ENCODE results near the gene RFX7.
"Not testable (repeated sequence)": the region's sequence is repeated elsewhere in the genome, so short reads cannot be mapped to it uniquely, and the experiment has no call there.

Gene RFX7

GRCh38 chr15:56243163-56244037, at the start of gene RFX7:
TSS of gene RFX7 (minus strand) at chr15:56243879. CDS start at chr15:56243285, 594 bp downstream.
- DNase-seq (ENCODE audit: low read depth in 2 of 2) = peak; percentile 61 to 71

- no peak for DNase-seq (ENCODE audit: low read depth in 2 of 2)
These were observed 49.1 kb upstream of the RFX7 start for GRCh38 chr15:56292546-56293316.

GRCh38 chr15:56291741-56292140, 48.1 kb upstream of the RFX7 start:
- DNase-seq (ENCODE audit: low read depth in 2 of 2) = no peak

- no peak for DNase-seq (ENCODE audit: low read depth in 2 of 2)
These were observed 42.5 kb upstream of the RFX7 start for GRCh38 chr15:56286213-56286612.

- DNase-seq (ENCODE audit: low read depth in 2 of 2) = no peak
These were observed 37.5 kb upstream of the RFX7 start for GRCh38 chr15:56281145-56281544.

GRCh38 chr15:56273724-56274123, 30.0 kb upstream of the RFX7 start:
- DNase-seq (ENCODE audit: low read depth in 2 of 2) = no peak

- DNase-seq (ENCODE audit: low read depth in 2 of 2) = no peak
These were observed 28.8 kb upstream of the RFX7 start for GRCh38 chr15:56272454-56272853.

GRCh38 chr15:56266465-56266864, 22.8 kb upstream of the RFX7 start:
- not testable (repeated sequence) for DNase-seq (ENCODE audit: low read depth in 2 of 2)

GRCh38 chr15:56261854-56262509, 18.3 kb upstream of the RFX7 start:
- no peak for DNase-seq (ENCODE audit: low read depth in 2 of 2)

GRCh38 chr15:56257306-56257705, 13.6 kb upstream of the RFX7 start:
- DNase-seq (ENCODE audit: low read depth in 2 of 2) = not testable (repeated sequence)

GRCh38 chr15:56254265-56254664, 10.6 kb upstream of the RFX7 start:
- DNase-seq (ENCODE audit: low read depth in 2 of 2) = no peak

- DNase-seq (ENCODE audit: low read depth in 2 of 2) = no peak
These were observed 8.7 kb upstream of the RFX7 start for GRCh38 chr15:56252386-56252785.

- DNase-seq (ENCODE audit: low read depth in 2 of 2) = no peak
These were observed 7.8 kb upstream of the RFX7 start for GRCh38 chr15:56251315-56252095.

GRCh38 chr15:56250626-56251025, 6.9 kb upstream of the RFX7 start:
- no peak for DNase-seq (ENCODE audit: low read depth in 2 of 2)

GRCh38 chr15:56249092-56249491, 5.4 kb upstream of the RFX7 start:
- no peak for DNase-seq (ENCODE audit: low read depth in 2 of 2)

GRCh38 chr15:56248311-56248992, 4.8 kb upstream of the RFX7 start:
- DNase-seq (ENCODE audit: low read depth in 2 of 2) = no peak

GRCh38 chr15:56247266-56247665, 3.6 kb upstream of the RFX7 start:
- DNase-seq (ENCODE audit: low read depth in 2 of 2) = no peak

- DNase-seq (ENCODE audit: low read depth in 2 of 2) = peak; percentile 80 to 82
These were observed 2.5 kb upstream of the RFX7 start for GRCh38 chr15:56245871-56246814.

- peak; percentile 7 to 36 for DNase-seq (ENCODE audit: low read depth in 2 of 2)
These were observed 1.3 kb upstream of the RFX7 start for GRCh38 chr15:56244811-56245576.
